Ramos (cell line): Measurements from ENCODE around the gene CRIP2.

Experiments used
- in situ Hi-C: fragments of 300-500 bp; cut with MboI; formaldehyde crosslinking; loops from one replicate; pipeline ENCODE4 v1.14.3; 2022; ENCODE audit warnings: low sequenced_read_pairs; ENCODE audit not compliant: unreplicated experiment

Gene CRIP2

GRCh38 chr14:105460116-105460515 is 14.5 kb upstream of the CRIP2 start:
- in situ Hi-C loops = no loop called here

GRCh38 chr14:105460616-105461015 is 14.0 kb upstream of the CRIP2 start:
- in situ Hi-C loops = no loop called here

GRCh38 chr14:105461903-105462302 is 12.7 kb upstream of the CRIP2 start:
- in situ Hi-C loops = no loop called here

GRCh38 chr14:105464501-105464900 is 10.1 kb upstream of the CRIP2 start:
- in situ Hi-C loops = no loop called here

- in situ Hi-C loops = no loop called here
These were observed 9.2 kb upstream of the CRIP2 start for GRCh38 chr14:105465209-105466031.

GRCh38 chr14:105466531-105467248 is 7.9 kb upstream of the CRIP2 start:
- in situ Hi-C loops = no loop called here

- in situ Hi-C loops = no loop called here
These were observed 7.2 kb upstream of the CRIP2 start for GRCh38 chr14:105467249-105467941.

- in situ Hi-C loops = no loop called here
These were observed 6.6 kb upstream of the CRIP2 start for GRCh38 chr14:105467942-105468471.

GRCh38 chr14:105468621-105469241 is 5.9 kb upstream of the CRIP2 start:
- in situ Hi-C loops = no loop called here

GRCh38 chr14:105469456-105470349 is 4.9 kb upstream of the CRIP2 start:
- in situ Hi-C loops = no loop called here

GRCh38 chr14:105470350-105471296 is 4.0 kb upstream of the CRIP2 start:
- in situ Hi-C loops = no loop called here

- in situ Hi-C loops = no loop called here
These were observed 3.3 kb upstream of the CRIP2 start for GRCh38 chr14:105471297-105471821.

GRCh38 chr14:105471823-105472485 is 2.7 kb upstream of the CRIP2 start:
- in situ Hi-C loops = no loop called here

GRCh38 chr14:105472486-105472991 is 2.1 kb upstream of the CRIP2 start:
- in situ Hi-C loops = no loop called here

GRCh38 chr14:105473033-105473676 is 1.5 kb upstream of the CRIP2 start:
- in situ Hi-C loops = no loop called here

- in situ Hi-C loops = no loop called here
These were observed 741 bp upstream of the CRIP2 start for GRCh38 chr14:105473677-105474482.
